ENCODE results near the gene SUSD2. TPM values are rescaled to one million over a fixed set of nuclear protein-coding genes. Genes with fewer than 3 reads are reported as not detected.
"Not testable (repeated sequence)": the region's sequence is repeated elsewhere in the genome, so short reads cannot be mapped to it uniquely, and the experiment has no call there.

SUSD2 gene
- polyA plus RNA-seq, 3 donors = 16.8 to 24.3 (median 17.5) TPM

DNA sequence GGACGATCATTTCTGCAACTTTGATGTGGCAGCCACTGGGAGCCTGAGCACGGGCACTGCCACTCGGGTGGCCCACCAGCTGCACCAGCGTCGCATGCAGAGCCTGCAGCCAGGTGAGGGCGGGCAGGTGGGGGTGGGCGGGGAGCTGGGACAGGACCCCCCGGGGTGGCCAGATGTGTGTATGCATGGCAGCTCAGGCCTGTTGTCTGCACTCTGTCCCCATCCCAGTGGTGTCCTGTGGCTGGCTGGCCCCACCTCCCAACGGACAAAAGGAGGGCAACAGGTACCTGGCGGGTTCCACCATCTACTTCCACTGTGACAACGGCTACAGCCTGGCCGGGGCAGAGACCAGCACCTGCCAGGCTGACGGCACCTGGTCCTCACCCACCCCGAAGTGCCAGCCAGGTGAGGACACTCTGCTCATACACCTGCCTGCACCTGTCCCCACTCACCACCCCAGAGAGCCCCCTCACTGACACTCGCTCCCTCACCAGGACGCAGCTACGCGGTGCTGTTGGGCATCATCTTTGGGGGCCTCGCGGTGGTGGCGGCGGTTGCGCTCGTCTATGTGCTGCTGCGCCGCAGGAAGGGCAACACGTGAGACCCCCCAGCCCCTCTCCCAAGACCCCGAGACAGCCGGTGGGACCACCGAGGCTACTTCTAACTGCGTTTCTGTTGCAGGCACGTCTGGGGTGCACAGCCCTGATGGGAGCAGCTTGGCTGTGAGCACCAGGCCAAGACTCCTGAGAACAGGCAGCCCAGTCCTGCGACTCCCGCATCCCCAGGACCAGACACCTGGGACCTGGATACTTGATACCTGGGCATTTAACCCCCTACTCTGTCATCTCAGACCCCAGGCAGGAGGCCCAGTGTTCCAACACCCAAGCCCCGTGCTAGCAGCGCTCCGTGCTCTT lies 6.7 kb downstream of the SUSD2 start:
- DNase-seq = no peak

DNA sequence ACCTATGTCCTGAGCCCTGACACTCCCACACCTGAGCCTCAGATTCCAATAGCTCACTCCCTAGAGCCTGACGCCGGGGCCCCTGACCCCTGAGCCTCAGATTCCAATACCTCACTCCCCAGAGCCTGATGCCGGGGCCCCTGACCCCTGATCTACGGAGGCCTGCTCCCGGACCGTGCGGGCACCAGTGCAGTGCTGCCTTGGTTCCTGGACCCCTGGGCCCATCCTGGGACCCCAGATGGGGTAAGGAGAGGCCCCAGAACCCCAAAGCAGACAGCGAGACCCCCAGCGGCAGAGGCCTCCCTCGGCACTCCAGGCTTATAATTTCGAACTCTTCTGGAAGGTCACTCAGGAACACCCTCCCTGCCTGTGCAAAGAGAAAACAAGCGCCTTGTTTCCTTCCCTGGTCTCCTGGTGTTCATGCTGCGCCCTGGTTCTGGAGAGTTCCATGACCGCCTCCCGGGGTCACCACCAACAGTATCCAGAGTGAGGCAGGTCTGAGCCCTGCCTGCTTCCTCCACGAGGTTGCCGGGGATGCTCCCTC lies 7.5 kb downstream of the SUSD2 start:
- no peak for DNase-seq

DNA sequence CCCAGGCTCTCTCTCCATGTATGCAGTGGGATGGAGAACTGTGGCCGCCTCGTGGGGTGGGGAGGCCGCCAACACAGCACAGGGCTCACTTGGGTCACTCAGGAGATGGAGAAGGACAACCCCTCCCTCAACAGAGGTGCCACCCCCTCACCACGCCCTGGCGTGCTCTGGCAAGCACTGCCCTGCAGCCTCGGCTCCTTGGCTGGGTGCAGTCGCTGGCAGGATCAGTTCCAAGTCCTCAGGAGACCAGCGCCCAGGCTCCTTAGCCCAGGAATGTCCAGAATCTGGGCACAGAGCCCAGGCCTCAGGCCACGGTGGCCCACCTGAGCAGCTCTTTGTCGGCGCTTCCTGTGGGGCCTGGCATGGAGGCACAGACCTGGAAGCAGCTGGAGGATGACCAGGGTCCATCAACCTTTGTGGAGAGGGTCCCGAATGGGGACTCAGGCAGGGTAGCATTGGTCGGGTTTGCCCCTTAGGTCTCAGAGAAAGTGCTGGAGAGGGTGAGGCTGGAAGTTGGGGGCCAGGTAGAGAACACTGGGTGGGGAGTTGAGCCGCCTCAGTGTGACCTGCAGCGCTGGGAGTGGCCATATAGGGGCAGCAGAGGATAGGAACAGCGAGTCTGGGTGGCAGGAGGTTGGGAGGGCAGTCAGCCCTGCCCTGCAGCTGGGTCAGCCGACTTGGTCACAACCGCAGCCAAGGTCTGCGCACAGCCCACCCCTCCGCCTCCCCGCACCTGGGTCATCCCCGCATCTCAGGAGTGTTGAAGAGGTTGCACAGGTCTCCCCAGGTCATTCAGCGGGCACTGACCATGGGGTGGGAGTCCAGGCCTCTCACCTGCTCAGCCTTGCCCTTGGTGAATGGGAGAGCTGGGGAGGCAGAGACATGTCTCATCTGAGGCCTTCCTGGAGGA lies 8.2 kb downstream of the SUSD2 start:
- DNase-seq = peak; percentile 42

DNA sequence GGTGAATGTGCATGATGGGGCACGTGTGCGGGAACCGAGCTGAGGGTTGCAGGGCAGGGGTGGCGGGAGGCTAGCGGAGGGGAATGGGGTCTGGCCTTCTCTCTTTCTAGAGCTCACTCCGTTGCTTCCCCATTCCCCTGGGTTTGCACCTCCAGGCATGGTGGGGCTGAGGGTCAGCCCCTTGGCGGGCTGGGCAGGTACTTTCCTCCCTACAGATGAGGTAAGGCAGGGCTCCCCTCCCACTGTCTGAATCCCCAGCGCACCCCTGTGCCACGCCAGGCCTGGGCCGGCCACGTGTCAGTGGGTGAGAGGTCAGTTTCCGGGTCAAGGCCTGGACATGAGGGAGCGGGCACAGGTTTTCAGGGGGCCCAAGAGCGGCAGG lies 8.9 kb downstream of the SUSD2 start:
- DNase-seq = no peak

DNA sequence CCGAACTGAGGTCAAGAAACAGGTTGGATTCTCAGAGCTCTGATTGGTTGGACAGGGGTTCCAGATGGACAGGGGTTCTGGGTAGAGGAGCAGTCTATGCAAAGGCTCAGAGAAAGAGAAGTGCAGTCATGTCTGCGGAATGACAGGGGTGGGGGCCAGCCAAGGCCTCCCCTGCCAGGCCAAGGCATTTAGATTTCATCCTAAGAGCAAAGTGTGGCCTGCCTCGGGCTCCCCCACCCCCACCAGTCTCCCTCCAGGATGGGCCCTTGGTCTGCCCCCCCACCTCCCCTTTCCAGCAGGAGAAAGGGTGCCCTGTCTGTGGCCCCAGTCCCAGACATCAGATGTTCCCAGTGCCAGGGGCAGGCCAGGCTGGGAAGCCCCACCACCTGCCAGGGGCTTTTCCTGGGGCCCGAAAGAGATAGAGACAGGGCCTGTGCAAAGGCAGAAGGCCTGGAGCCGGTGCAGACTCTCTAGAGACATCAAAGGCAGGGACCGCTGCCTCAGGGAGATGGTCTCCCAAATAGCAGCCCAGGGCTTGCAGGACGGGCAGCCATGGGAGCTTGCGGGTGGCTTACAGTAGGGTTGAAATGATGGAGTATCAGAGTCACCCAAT lies 9.4 kb downstream of the SUSD2 start:
- no peak for DNase-seq

DNA sequence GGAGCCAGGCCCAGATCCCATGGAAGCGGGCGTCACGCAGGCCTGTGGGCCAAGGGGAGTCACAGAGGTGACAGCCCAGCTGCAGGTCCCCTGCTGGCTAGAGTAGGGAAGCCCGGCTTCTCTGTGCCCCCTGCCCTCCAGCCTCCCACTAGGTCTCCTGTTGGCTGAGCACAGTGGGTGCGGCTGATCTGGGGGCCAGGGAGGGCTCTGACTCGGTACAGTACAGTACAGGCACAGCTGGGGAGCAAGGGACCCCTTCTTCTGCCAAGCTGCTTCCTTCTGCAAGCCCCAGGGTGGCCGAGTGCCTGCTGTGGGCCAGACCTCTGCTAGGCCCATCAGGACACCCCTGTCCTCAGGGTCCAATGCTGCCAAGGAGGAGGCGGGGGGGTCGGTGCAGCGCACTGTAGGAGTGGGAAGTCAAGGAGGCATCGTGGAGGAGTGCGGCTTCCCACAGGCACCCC lies 10.1 kb downstream of the SUSD2 start:
- no peak for DNase-seq

DNA sequence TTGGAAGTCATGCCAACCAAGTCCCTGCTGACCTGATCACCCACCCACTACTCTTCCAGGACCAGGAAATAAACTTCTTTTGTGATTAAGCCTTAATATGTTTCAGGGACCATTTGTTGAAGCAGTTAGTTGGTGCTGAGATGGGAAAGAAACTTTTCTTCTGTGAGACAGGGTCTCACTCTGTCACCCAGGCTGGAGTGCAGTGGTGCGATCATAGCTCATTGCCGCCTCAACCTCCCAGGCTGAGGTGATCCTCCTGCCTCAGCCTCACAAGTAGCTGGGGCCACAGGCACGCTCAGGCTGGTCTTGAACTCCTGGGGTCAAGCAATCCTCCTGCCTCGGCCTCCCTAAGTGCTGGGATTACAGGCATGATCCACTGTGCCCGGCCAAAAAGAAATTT lies 10.6 kb downstream of the SUSD2 start:
- DNase-seq = no peak

DNA sequence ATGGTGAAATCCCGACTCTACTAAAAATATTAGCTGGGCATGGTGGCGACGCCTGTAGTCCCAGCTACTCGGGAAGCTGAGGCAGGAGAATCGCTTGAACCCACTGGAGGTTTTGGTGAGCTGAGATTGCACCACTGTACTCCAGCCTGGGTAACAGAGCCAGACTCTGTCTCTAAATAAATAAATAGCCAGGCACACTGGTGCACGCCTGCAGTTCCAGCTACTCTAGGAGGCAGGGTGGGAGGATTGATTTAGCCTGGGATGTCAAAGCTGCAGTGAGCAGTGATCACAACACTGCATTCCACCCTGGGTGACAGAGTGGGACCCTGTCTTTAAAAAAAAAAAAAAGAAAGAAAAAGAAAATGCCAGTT lies 17.4 kb downstream of the SUSD2 start:
- no peak for DNase-seq

DNA sequence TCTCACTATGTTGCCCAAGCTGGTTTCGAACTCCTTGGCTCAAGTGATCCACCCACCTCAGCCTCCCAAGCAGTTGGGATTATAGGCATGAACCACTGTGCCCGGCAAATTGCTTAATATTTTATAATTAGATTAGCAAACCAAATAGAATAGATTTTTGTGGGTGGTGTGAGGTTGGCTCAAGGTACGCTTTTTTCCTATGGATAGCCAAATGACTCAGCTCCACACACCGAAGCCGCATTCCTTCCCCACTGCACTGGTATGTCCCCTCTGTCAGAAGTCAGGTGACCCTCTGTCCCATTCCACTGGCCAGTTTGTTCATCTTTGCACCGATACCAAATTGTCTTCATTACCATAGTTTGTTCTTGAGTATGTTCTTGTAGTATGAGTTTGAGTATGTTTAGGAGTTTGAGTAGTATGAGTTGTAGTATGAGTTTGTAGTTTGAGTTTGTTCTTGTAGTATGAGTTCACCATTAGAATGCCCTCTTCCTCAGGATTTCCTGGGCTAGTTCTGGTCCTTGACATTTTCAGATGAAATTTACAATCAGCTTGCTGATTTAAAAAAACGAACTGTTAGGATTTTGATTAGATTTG lies 19.4 kb downstream of the SUSD2 start:
- no peak for DNase-seq

DNA sequence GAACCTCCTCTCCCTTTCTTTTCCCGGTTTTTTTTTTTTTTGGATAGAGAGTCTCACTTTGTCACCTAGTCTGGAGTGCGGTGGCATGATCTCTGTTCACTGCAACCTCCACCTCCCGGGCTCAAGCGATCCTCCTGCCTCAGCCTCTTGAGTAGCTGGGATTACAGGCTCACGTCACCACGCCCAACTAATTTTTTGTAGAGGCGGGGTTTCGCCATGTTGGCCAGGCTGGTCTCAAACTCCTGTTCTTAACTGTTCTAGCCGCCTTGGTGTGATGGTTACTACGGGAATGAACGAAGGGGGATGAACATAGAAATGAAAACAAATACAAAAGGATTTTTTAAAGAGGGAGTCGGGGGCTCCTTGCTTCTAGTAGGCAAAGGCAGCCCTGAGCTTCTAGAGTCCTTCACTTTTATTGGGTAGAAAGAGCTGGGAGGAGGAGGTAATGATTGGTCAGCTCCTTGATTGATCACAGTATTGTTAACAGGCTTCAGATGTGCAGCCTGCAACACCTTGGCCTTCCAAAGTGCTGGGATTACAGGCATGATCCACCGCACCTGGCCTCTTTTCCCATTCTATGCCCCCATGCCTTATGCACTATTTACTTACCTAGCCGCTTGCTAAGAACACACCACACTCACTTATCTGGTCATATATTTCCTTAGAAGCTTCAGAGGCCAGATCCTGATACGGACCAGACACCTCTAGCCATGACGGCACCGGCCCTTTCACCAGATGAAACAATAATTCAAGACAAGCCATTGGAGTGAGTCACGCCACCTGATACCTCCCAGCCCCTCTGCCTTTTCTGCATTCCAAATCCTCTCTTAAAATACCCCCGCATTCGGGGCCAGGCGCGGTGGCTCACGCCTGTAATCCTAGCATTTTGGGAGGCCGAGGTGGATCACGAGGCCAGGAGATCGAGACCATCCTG lies 20.7 kb downstream of the SUSD2 start:
- DNase-seq = no peak

DNA sequence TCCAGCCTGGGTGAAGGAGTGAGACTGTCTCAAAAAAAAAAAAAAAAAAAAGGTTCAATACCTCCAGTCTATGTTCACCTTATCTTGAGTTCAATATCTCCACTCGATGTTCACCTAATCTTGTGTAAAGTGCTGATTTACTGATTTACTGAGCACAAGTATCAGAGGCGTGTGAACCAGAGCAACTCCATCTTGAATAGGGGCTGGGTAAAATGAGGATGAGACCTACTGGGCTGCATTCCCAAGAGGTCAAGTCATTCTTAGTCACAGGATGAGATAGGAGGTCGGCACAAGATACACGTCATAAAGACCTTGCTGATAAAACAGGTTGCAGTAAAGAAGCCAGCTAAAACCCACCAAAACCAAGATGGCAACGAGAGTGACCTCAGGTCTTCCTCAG lies 22.6 kb downstream of the SUSD2 start:
- not testable (repeated sequence) for DNase-seq

DNA sequence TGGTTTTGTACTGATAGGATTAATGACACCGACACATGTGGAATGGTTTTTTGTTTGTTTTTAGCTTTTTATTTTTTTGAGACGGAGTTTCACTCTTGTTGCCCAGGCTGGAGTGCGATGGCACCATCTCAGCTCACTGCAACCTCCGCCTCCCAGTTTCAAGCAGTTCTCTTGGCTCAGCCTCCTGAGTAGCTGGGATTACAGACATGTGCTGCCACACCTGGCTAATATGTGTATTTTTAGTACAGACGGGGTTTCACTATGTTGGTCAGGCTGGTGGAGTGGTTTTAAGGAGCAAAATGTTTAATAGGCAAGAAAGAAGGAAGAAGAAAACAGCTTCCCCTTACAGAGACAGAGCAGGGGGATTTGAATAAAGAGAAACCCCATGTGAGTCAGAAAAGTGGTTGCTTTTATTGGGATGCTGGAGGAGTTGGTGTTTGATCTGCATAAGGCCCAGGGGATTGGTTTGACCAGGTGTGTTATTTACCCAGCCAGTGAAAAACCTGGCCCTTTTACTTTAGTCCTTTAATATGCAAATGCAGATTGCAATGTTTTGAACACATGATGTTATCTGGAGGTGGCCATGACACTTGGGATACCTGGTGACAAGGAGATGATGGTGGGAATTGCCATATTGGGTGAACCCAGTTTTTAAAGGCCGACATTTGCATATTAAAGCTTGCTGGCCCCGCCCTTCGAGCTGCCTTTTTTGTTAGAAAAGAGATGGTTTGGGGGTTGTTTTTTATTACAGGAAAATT lies 24.3 kb downstream of the SUSD2 start:
- no peak for DNase-seq

DNA sequence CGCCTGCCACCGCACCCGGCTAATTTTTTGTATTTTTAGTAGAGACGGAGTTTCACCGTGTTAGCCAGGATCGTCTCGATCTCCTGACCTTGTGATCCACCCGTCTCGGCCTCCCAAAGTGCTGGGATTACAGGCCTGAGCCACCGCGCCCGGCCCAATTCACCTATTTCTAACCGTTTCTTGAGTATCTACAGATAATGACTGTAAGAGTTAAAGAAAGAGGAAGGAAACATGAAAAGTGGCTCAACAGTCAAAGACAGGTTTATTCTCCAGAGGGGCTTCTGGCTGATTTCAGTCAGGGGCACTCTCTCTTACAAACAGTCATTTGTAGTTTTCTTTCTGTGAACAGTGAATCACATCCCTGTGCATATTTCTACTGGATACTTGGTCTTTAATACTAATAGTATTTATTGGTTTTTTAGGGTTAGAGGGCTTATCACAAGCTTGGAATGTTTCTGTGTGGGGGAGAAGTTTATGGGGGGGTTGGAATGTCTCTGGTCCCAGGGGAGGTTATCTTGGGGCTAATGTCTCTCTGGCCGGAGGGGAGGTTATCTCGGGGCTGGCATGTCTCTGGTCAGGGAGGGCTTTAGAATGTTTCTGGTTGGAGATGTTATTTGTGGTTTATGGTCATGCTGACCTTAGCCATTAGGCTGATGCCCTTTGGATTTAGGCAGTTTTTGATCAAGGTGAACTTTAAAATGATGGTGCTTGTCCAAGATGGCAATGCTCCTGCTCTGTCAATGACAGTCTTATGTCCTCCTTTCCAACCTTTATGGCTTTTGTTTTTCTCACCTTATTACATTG lies 25.4 kb downstream of the SUSD2 start:
- not testable (repeated sequence) for DNase-seq

DNA sequence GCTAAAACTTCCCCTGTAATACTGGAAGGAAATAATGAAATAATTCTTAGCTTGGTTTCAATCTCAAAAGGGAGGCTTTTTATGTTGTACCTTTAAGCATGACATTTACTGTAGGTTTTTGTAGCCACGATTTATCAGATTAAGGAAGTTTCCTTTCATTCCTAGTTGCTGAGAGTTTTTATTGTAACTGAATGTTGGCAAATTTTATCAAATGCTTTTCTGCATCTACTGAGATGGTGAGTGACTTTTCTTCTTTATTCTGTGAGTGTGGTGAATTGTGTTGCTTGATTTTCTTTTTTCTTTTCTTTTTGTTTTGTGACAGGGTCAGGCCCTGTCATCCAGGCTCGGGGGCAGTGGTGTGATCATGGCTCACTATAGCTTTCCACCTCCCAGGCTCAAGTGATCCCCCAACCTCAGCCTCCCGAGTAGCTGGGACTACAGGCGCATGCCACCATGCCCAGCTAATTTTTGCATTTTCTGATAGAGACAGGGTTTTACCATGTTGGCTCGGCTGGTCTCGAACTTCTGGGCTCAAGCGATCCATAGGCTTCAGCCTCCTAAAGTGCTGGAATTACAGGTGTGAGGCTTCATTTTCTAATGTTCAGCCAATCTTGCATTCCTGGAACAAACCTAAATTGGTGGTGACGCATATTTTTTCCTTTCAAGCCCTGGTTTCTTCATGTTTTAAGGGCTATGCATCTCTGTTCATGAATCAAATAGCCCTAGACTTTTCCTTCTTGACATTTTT lies 26.2 kb downstream of the SUSD2 start:
- DNase-seq = no peak

DNA sequence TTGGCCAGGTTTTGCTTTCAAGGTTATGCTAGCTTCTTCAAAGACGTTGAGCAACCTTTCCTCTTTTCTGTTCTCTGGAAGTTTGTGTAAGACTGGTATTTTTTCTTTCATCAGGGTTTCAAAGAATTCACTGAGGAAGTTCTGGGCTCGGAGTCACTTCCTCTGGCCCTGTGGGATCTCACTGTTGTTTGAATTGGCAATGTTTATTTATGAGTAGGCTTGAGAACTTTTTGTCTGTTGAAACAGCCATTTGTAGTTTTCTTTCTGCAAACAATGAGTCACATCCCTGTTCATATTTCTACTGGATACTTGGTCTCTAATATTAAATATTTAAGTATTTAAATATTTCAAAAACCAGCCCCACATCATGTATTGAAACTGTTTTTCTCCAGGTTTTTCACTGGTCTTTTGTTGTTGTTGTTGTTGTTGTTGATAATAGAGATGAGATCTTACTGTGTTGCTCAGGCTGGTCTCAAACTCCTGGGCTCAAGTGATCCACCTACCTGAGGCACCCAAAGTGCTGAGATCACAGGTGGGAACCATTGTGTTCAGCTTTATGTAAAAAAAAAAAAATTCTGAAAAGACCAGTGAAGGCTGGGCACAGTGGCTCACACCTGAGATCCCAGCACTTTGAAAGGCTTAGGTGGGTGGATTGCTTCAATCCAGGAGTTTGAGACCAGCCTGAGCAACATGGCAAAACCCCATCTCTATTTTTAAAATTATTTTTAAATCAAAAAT lies 26.9 kb downstream of the SUSD2 start:
- DNase-seq = no peak

DNA sequence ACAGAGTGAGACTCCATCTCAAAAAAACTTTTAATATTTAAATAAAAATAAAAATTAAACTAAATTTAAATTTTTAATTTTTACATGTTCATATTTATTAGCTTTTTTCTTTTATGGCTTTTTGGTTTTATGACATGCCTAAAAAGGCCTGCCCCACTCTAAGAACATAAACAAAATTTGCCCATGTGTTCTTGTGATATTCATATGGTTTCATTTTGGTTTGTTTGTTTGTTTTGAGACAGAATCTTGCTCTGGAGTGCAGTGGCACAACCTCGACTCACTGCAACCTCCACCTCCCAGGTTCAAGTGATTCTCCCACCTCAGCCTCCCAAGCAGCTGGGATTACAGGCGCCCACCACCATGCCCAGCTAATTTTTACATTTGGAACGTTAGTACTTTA lies 27.7 kb downstream of the SUSD2 start:
- no peak for DNase-seq

DNA sequence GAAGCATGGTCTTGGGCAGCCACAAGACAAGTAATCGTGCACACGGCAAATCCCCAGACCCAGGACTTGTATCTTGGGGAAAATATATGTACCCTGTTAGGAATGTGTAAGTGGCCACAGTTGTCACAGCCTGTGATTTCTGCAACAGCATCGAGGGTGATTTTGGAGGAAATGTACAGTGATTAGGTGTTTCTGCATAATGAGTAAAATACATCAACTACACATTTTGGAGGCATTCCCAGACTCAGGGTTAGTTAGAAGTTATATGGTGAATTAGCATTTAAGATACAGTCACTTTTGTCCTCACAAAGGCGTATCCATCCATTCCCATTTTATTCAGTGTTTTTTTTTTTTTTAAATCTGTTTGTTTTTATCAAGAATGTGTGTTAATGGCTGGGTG lies 28.4 kb downstream of the SUSD2 start:
- DNase-seq = no peak

All from renal pelvis (tissue), 4 donors.